NT2/D1 (cell line): Measurements from ENCODE around the gene GNB1.

Source experiments
- SUZ12 ChIP-seq: IDR thresholded peaks from 2 replicates; pipeline ENCODE4 v1.6.1; 2011; ENCODE audit not compliant: insufficient read length, insufficient read depth; ENCODE audit errors: extremely low read depth
- YY1 ChIP-seq: IDR thresholded peaks from 2 replicates; pipeline ENCODE4 v1.6.1; 2011; ENCODE audit not compliant: insufficient read length, insufficient read depth
- ZNF274 ChIP-seq: IDR thresholded peaks from 2 replicates; pipeline ENCODE4 v1.6.1; 2011; ENCODE audit warnings: mild to moderate bottlenecking, low read depth, low read length

DNA sequence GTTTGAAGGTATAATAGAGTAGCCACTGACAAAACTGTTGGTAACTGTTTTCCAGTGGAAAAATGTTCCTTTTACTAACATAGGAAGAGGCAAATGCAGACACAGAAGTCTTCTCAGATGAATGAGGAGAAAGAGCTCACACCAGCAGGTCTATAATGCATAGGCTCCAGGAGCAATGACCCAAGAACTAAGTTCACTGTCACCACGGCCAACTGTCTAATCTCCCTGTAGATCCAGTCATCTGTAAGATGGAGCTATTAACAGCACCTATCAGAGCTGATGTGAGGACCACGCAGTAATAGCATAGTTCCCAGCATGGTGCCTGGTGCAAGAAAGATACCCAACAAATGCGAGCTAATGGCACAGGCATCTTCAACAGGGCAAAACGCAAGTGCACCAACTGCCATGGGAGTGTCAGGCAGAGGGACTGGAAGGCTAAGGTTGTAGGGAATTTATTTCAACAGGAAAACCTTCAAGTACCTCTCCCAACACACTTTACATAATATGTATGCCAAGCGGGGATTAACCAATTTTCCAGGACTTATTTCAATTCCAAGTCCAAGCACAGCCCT is 12.9 kb downstream of the GNB1 start:
- TF ChIP-seq SUZ12 (no peak), ZNF274 (no peak), YY1 (no peak)
